Measurements from ENCODE around the gene TRIM58.

DNA sequence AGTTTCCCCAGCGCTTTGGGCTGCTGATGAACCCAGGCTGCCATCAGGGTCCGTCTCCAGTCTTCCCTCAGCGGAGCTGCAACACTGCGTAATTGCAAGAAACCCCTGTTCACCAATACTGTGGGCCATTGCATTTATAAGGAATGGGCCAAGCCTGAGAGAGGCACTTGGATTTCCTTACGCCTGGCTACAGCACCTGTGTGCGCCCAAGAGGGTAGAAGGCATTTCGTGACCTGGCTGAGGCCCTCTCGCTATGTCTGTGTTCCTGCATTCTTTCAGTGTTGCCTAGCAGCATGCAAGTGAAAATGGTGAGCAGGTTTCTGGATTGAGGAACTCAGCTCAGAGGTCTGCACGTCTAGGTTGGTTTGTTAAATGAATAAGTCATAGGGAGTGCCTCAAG, 26.4 kb downstream of the TRIM58 start:
- TF ChIP-seq, protein P1, sequence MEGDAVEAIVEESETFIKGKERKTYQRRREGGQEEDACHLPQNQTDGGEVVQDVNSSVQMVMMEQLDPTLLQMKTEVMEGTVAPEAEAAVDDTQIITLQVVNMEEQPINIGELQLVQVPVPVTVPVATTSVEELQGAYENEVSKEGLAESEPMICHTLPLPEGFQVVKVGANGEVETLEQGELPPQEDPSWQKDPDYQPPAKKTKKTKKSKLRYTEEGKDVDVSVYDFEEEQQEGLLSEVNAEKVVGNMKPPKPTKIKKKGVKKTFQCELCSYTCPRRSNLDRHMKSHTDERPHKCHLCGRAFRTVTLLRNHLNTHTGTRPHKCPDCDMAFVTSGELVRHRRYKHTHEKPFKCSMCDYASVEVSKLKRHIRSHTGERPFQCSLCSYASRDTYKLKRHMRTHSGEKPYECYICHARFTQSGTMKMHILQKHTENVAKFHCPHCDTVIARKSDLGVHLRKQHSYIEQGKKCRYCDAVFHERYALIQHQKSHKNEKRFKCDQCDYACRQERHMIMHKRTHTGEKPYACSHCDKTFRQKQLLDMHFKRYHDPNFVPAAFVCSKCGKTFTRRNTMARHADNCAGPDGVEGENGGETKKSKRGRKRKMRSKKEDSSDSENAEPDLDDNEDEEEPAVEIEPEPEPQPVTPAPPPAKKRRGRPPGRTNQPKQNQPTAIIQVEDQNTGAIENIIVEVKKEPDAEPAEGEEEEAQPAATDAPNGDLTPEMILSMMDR (IDR thresholded peaks at IDR 0.05; ENCODE audit: poor library complexity): no peak
- TF ChIP-seq EZH2 (IDR thresholded peaks at IDR 0.05; ENCODE audit: borderline replicate concordance) (no peak), EZH2phosphoT487 (IDR thresholded peaks at IDR 0.05; ENCODE audit: low read depth, severe bottlenecking, unreplicated experiment) (no peak)

All from hepatocyte (in vitro differentiated cells).